Thymus (tissue), 11 donors: ENCODE data around the gene MYLK4. TPM values are rescaled to one million over a fixed set of nuclear protein-coding genes. Genes with fewer than 3 reads are reported as not detected.

Experiments used
- DNase-seq, 9 donors: peaks; one replicate each; pipeline ENCODE4 v3.0.0-alpha.2; 2013; ENCODE audit warnings: low spot score in 9 of 9, low read depth in 6 of 9, missing footprints in 1 of 9
- H3K27ac ChIP-seq, 2 donors: one replicate each; pipeline ENCODE4 v1.5.1; 2013; ENCODE audit warnings: control low read depth in 1 of 2, low read depth in 1 of 2, low read length in 1 of 2, mild to moderate bottlenecking in 1 of 2, moderate library complexity in 1 of 2
- H3K27me3 ChIP-seq, 2 donors: one replicate each; pipeline ENCODE4 v1.5.1; 2013; ENCODE audit warnings: low read length in 1 of 2; ENCODE audit not compliant: control insufficient read depth in 2 of 2, insufficient read depth in 1 of 2
- H3K36me3 ChIP-seq, 2 donors: one replicate each; pipeline ENCODE4 v1.5.1; 2013; ENCODE audit warnings: low read length in 1 of 2, mild to moderate bottlenecking in 1 of 2, moderate library complexity in 1 of 2; ENCODE audit not compliant: control insufficient read depth in 2 of 2, insufficient read depth in 2 of 2
- H3K4me1 ChIP-seq, 2 donors: one replicate each; pipeline ENCODE4 v1.5.1; 2013; ENCODE audit warnings: low read length in 2 of 2; ENCODE audit not compliant: control insufficient read depth in 2 of 2, insufficient read depth in 2 of 2
- H3K4me3 ChIP-seq, 2 donors: one replicate each; pipeline ENCODE4 v1.5.1; 2013; ENCODE audit warnings: low read length in 2 of 2, control low read depth in 1 of 2, mild to moderate bottlenecking in 1 of 2
- H3K9me3 ChIP-seq, 2 donors: one replicate each; pipeline ENCODE4 v1.5.1; 2013; ENCODE audit warnings: low read length in 1 of 2, mild to moderate bottlenecking in 1 of 2; ENCODE audit not compliant: control insufficient read depth in 2 of 2, insufficient read depth in 1 of 2
- WGBS: extraction: QIAGEN DNeasy Blood & Tissue Kit; methylation state at CpG from one replicate; pipeline ENCODE4 v1.1.7; 2013; 5-methylcytosine and 5-hydroxymethylcytosine counted together
- polyA plus RNA-seq: library from polyadenylated mRNA; stranded (reverse); fragments of 200-250 nt; gene quantifications from one replicate; pipeline ENCODE4 v1.2.3, GENCODE V29; 2013
- total RNA-seq: library from RNA; stranded (reverse); fragments of 120-200 nt; gene quantifications from one replicate; pipeline ENCODE4 v1.2.4, GENCODE V29; 2013
- donor health status: healthy.

The MYLK4 gene
- total and polyA plus RNA-seq, 2 donors: 0.42 to 0.52 TPM

GRCh38 chr6:2782356-2782708 is 31.6 kb upstream of the MYLK4 start:
- no peaks in the 10 kb centered on the region for H3K9me3 ChIP-seq
- no peak for DNase-seq
- no peak overlapping the region for H3K4me3 ChIP-seq
- H3K36me3 ChIP-seq: peaks cover 62 to 83% of the 10 kb centered on the region in 2 donors
- H3K27ac ChIP-seq: no peak overlapping the region
- no peaks in the 10 kb centered on the region for H3K27me3 ChIP-seq
- WGBS: 69% methylated on average over 9 of the region's 9 CpGs
- peaks cover 0 to 4% of the 10 kb centered on the region in 2 donors for H3K4me1 ChIP-seq

GRCh38 chr6:2781685-2782355 is 31.1 kb upstream of the MYLK4 start:
- H3K36me3 ChIP-seq: peaks cover 62 to 82% of the 10 kb centered on the region in 2 donors
- H3K9me3 ChIP-seq: no peaks in the 10 kb centered on the region
- 97% methylated on average over 7 of the region's 7 CpGs for WGBS
- no peak overlapping the region for H3K4me3 ChIP-seq
- H3K27me3 ChIP-seq: no peaks in the 10 kb centered on the region
- no peak for DNase-seq
- no peak overlapping the region for H3K27ac ChIP-seq
- peaks cover 0 to 4% of the 10 kb centered on the region in 2 donors for H3K4me1 ChIP-seq

- DNase-seq: no peak
- no peak overlapping the region for H3K27ac ChIP-seq
- no peak overlapping the region for H3K4me3 ChIP-seq
- no peaks in the 10 kb centered on the region for H3K27me3 ChIP-seq
- 95% methylated on average over 9 of the region's 9 CpGs for WGBS
- peaks cover 54 to 78% of the 10 kb centered on the region in 2 donors for H3K36me3 ChIP-seq
- no peaks in the 10 kb centered on the region for H3K9me3 ChIP-seq
- peaks cover 0 to 4% of the 10 kb centered on the region in 2 donors for H3K4me1 ChIP-seq
Observed at GRCh38 chr6:2780102-2780737, 29.5 kb upstream of the MYLK4 start.

DNA sequence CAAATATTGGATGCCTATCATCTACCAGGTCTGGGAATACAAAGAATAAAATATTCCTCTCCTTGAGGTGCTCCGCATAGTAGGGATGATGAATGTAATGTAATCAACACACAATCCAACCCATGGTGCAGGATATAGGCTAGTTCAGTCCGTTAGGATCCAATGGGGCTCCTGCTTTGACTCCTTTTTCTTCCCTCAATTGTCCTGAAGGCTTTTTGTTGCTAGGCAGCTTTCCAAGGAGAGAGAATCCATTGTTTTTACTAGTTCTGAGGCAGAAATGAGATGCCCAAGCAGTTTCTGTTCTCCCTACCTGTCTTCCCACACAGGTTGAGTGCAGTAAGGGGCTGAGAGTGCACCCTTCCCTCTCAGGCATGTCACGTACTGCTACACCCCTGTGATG is 26.5 kb upstream of the MYLK4 start:
- Histone ChIP-seq H3K27ac (no peak overlapping the region), H3K4me1 (peaks cover 0 to 3% of the 10 kb centered on the region in 2 donors), H3K9me3 (no peaks in the 10 kb centered on the region), H3K36me3 (peaks cover 54 to 82% of the 10 kb centered on the region in 2 donors), H3K4me3 (no peak overlapping the region), H3K27me3 (no peaks in the 10 kb centered on the region)
- WGBS: 99% methylated on average over 3 of the region's 3 CpGs
- DNase-seq: no peak

DNA sequence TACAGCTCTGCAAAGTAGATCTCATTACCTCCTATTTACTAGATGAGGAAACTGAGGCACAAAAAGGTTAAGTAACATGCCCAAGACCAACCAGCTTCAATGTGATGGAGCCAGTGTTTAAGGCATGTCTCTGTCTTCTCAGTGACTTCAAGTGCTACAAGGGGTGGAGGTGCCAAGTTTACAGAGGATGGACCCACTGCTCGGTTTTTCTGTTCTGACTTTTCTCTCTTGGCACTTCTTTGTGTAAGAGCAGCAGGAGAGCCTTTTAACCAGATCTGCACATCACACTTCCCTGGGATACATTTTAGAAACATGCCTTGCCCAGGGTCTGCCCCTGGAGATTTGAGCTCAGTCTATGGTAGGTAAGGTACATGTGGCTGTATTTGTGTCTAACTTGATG is 24.3 kb upstream of the MYLK4 start:
- Histone ChIP-seq H3K27ac (no peak overlapping the region), H3K36me3 (peaks cover 50 to 74% of the 10 kb centered on the region in 2 donors), H3K4me3 (no peak overlapping the region), H3K4me1 (no peaks in the 10 kb centered on the region), H3K27me3 (no peaks in the 10 kb centered on the region), H3K9me3 (no peaks in the 10 kb centered on the region)
- DNase-seq: no peak
- 98% methylated on average over 1 of the region's 1 CpG for WGBS

GRCh38 chr6:2773449-2773848 is 22.7 kb upstream of the MYLK4 start:
- 83% methylated on average over 3 of the region's 3 CpGs for WGBS
- Histone ChIP-seq H3K27ac (no peak overlapping the region), H3K36me3 (peaks cover 40 to 69% of the 10 kb centered on the region in 2 donors), H3K4me1 (peaks cover 0 to 2% of the 10 kb centered on the region in 2 donors), H3K4me3 (no peak overlapping the region), H3K27me3 (no peaks in the 10 kb centered on the region), H3K9me3 (no peaks in the 10 kb centered on the region)
- DNase-seq: no peak

DNA sequence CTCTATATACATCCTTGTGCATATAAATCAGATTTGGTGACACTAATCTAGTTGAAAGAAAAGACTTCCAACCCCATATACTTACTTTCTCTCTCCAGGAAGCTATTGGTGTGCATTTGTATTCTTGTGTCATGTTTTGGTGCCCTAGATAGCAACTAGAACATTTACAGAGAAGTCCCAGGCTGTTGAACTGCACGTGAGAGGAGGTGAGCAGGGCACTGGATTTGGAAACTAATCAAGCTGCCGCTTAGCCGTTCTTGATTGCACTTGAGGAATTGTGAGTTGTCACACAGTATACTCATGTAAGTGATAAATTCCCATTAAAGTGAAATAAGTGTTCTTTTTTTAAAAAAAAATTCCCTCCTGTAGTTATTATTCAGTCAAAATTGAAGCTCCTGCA is 22.1 kb upstream of the MYLK4 start:
- no peaks in the 10 kb centered on the region for H3K9me3 ChIP-seq
- H3K36me3 ChIP-seq: peaks cover 39 to 66% of the 10 kb centered on the region in 2 donors
- no peak overlapping the region for H3K27ac ChIP-seq
- H3K27me3 ChIP-seq: no peaks in the 10 kb centered on the region
- peaks cover 4 to 7% of the 10 kb centered on the region in 2 donors for H3K4me1 ChIP-seq
- H3K4me3 ChIP-seq: no peak overlapping the region
- WGBS: 96% methylated on average over 3 of the region's 3 CpGs
- no peak for DNase-seq

DNA sequence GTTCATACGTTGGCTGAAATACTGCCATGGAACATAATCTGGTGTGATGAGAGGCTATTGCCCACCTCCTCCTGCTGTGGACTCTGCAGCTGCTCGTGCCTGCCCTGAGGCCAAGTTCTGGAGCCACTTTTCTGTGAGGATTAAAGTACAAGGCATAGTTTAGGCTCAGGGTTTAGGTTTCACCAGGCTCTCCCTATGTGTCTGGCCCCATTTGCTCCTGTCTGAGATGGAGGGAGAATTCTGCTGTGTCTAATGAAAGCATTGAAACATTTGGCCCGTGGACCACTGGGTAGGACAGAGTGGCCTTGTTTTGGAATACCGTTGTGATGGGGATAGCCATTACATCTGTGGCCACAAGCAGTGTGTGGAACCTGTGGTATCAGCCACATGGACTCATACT is 20.4 kb upstream of the MYLK4 start:
- no peak overlapping the region for H3K4me3 ChIP-seq
- H3K27ac ChIP-seq: no peak overlapping the region
- no peak for DNase-seq
- H3K36me3 ChIP-seq: peaks cover 36 to 54% of the 10 kb centered on the region in 2 donors
- over 99% methylated on average over 4 of the region's 4 CpGs for WGBS
- H3K9me3 ChIP-seq: no peaks in the 10 kb centered on the region
- H3K4me1 ChIP-seq: peaks cover 18 to 19% of the 10 kb centered on the region in 2 donors
- no peaks in the 10 kb centered on the region for H3K27me3 ChIP-seq

- H3K4me1 ChIP-seq: peaks cover 18 to 19% of the 10 kb centered on the region in 2 donors
- no peak overlapping the region for H3K4me3 ChIP-seq
- H3K27ac ChIP-seq: no peak overlapping the region
- DNase-seq: no peak
- no peaks in the 10 kb centered on the region for H3K27me3 ChIP-seq
- H3K9me3 ChIP-seq: no peaks in the 10 kb centered on the region
- WGBS: 85% methylated on average over 13 of the region's 13 CpGs
- peaks cover 35 to 52% of the 10 kb centered on the region in 2 donors for H3K36me3 ChIP-seq
Observed at GRCh38 chr6:2770171-2770570, 19.4 kb upstream of the MYLK4 start.
